ENCODE results near the gene MR1. TPM values are rescaled to one million over a fixed set of nuclear protein-coding genes. Genes with fewer than 3 reads are reported as not detected.

Gene MR1
- total RNA-seq, 4 donors from 2014 or later: 1.00 to 8.6 (median 4.7) TPM

DNA sequence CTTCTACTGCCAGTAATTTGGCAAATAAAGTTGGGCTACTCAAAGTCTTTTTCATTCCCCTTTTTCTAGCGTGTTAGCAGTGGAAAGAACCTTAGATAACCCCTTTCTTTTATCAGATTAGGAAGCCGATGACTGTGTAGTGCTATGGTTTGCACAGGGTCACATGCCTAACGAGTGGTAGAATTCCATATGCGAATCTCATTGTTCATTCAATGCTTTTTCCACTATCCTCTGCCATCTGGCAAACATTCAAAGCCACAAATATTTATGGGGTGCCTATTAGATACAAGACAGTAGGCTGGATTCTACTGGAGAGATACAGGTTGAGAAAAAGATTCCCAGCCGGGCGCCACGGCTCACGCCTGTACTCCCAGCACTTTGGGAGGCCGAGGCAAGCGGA lies 39.9 kb downstream of the MR1 start:
- in situ Hi-C loops (cut with MboI; ENCODE audit: low pct_ligation_motif_present in 1 of 4, low pct_unique_long_range_greater_than_20kb in 1 of 4, low sequenced_read_pairs in 3 of 4): no loop called here
- Histone ChIP-seq H3K27ac (no peak overlapping the region), H3K27me3 (peaks cover 7% of the 10 kb centered on the region), H3K9me3 (no peaks in the 10 kb centered on the region), H3K4me3 (no peak overlapping the region), H3K4me1 (no peaks in the 10 kb centered on the region), H3K36me3 (no peaks in the 10 kb centered on the region)
- TF ChIP-seq CTCF (IDR thresholded peaks at IDR 0.05) (no peak), EP300 (IDR thresholded peaks at IDR 0.05; ENCODE audit: low read depth) (no peak), POLR2A (IDR thresholded peaks at IDR 0.05) (no peak), POLR2AphosphoS5 (IDR thresholded peaks at IDR 0.05) (no peak)
- 70 to 81% methylated on average over 5 to 10 of the region's 10 CpGs for WGBS, 2 donors (ENCODE audit: low coverage in 1 of 2)
- intact Hi-C loops (cut with DNase I; ENCODE audit: low total_unique reads): no loop called here
- no peak for DNase-seq

DNA sequence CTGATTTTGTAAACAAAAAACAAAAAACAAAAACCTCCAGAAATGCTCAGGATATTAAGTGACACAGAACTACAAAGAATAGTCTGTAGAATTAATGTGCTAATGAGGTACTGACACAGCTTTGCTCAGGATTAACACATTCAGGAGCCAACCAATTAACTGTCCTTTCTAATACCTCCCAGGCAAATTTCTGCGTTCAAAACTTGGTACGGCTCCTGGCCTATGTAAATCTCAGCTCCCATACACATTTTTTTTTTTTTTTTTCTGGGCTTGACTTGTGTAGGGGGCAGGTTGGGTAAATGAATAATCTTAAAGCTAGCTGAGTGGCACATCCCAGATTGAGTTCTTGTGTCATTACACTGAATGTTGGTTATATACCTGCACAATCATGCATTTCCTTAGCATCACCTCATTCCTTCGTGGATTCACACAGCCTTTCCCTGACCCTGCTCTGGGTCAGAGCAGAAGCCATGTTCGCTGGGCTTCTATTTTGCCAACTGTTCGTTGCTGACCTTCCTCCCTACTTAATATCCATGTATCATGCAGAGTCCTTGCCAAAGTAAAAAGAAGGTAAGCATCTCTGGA lies 42.1 kb downstream of the MR1 start:
- WGBS, 2 donors (ENCODE audit: low coverage in 1 of 2): 78 to 79% methylated on average over 3 to 5 of the region's 5 CpGs
- Histone ChIP-seq H3K4me1 (no peaks in the 10 kb centered on the region), H3K9me3 (no peaks in the 10 kb centered on the region), H3K36me3 (no peaks in the 10 kb centered on the region), H3K27ac (no peak overlapping the region), H3K4me3 (no peak overlapping the region), H3K27me3 (peaks cover 7% of the 10 kb centered on the region)
- no peak for DNase-seq
- intact Hi-C loops (cut with DNase I; ENCODE audit: low total_unique reads): no loop called here
- in situ Hi-C loops (cut with MboI; ENCODE audit: low pct_ligation_motif_present in 1 of 4, low pct_unique_long_range_greater_than_20kb in 1 of 4, low sequenced_read_pairs in 3 of 4): no loop called here
- no peak for TF ChIP-seq POLR2A (IDR thresholded peaks at IDR 0.05)
- TF ChIP-seq POLR2AphosphoS5 (IDR thresholded peaks at IDR 0.05): no peak
- TF ChIP-seq EP300 (IDR thresholded peaks at IDR 0.05; ENCODE audit: low read depth): no peak
- no peak for TF ChIP-seq CTCF (IDR thresholded peaks at IDR 0.05)

- 61 to 79% methylated on average over 3 of the region's 3 CpGs for WGBS, 2 donors (ENCODE audit: low coverage in 1 of 2)
- H3K4me1 ChIP-seq: no peaks in the 10 kb centered on the region
- no peak overlapping the region for H3K4me3 ChIP-seq
- no peaks in the 10 kb centered on the region for H3K9me3 ChIP-seq
- intact Hi-C loops (cut with DNase I; ENCODE audit: low total_unique reads) (no loop called here), in situ Hi-C loops (cut with MboI; ENCODE audit: low pct_ligation_motif_present in 1 of 4, low pct_unique_long_range_greater_than_20kb in 1 of 4, low sequenced_read_pairs in 3 of 4) (no loop called here)
- no peaks in the 10 kb centered on the region for H3K36me3 ChIP-seq
- no peak for TF ChIP-seq EP300 (IDR thresholded peaks at IDR 0.05; ENCODE audit: low read depth)
- TF ChIP-seq POLR2A (IDR thresholded peaks at IDR 0.05): no peak
- TF ChIP-seq POLR2AphosphoS5 (IDR thresholded peaks at IDR 0.05): no peak
- TF ChIP-seq CTCF (IDR thresholded peaks at IDR 0.05): no peak
- peaks cover 7% of the 10 kb centered on the region for H3K27me3 ChIP-seq
- H3K27ac ChIP-seq: no peak overlapping the region
- no peak for DNase-seq
These were observed 43.1 kb downstream of the MR1 start for GRCh38 chr1:181076852-181077251.

DNA sequence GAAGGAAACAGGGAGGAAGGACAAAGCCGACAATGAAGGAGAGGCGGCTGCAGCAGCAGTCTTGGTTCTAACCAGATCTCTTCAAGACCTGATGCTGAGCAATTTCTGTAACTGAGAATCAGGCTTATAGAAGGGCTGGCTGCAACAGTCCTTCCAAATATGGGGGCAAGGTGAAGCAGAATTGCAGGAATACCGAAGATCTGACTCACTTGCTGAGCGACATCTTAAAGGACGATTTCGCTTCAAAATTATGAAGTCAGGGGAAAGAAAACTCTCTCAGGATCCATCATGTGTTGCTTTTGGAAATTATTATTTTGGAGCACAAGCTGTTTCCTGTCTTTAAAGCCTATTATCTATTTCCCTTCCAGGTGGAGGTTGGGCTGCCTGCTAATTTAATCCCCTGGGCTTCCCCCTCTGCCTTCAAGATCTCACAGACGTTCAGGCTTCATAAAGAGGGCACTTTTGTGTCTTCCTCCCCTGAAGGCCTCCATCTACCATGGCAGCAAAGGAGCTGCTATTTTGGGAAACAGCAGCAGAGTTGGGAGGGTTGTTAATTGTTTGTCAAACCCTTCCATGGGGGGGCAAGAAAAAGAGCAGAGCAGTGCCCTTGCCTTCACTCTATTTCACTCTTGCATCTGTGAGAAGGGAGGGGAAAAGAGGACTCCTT lies 43.9 kb downstream of the MR1 start:
- H3K27ac ChIP-seq: no peak overlapping the region
- WGBS, 2 donors (ENCODE audit: low coverage in 1 of 2): 80 to 85% methylated on average over 7 of the region's 7 CpGs

More for the DNA sequence above, 43.9 kb downstream of the MR1 start:
- no peak overlapping the region for H3K4me3 ChIP-seq
- peaks cover 7% of the 10 kb centered on the region for H3K27me3 ChIP-seq
- H3K36me3 ChIP-seq: no peaks in the 10 kb centered on the region
- H3K9me3 ChIP-seq: no peaks in the 10 kb centered on the region
- H3K4me1 ChIP-seq: no peaks in the 10 kb centered on the region
- in situ Hi-C loops (cut with MboI; ENCODE audit: low pct_ligation_motif_present in 1 of 4, low pct_unique_long_range_greater_than_20kb in 1 of 4, low sequenced_read_pairs in 3 of 4) (no loop called here), intact Hi-C loops (cut with DNase I; ENCODE audit: low total_unique reads) (no loop called here)
- no peak for TF ChIP-seq POLR2A (IDR thresholded peaks at IDR 0.05)
- no peak for TF ChIP-seq EP300 (IDR thresholded peaks at IDR 0.05; ENCODE audit: low read depth)
- no peak for TF ChIP-seq POLR2AphosphoS5 (IDR thresholded peaks at IDR 0.05)
- TF ChIP-seq CTCF (IDR thresholded peaks at IDR 0.05): no peak
- no peak for DNase-seq
